ENCODE data around the gene FAM163A.

FAM163A gene

GRCh38 chr1:179750630-179751029 is 7.5 kb downstream of the FAM163A start:
- no peak overlapping the region for H3K27ac ChIP-seq
- no peak overlapping the region for H2AFZ ChIP-seq
- H3K9ac ChIP-seq = no peak overlapping the region
- no peak overlapping the region for H3K4me3 ChIP-seq (ENCODE audit: low read depth, low read length)
- no peak overlapping the region for H3K4me2 ChIP-seq (ENCODE audit: low read length)
- no peaks in the 10 kb centered on the region for H3K79me2 ChIP-seq
- no peaks in the 10 kb centered on the region for H3K9me3 ChIP-seq (ENCODE audit: control insufficient read depth, low read length)
- no peaks in the 10 kb centered on the region for H3K36me3 ChIP-seq (ENCODE audit: control insufficient read depth, insufficient read depth, low read length)
- no peak for TF ChIP-seq CTCF (IDR thresholded peaks at IDR 0.05)
- H3K27me3 ChIP-seq (ENCODE audit: control insufficient read depth, insufficient read depth, low read length) = no peaks in the 10 kb centered on the region
- H3K4me1 ChIP-seq = peaks cover 17% of the 10 kb centered on the region

GRCh38 chr1:179753061-179753460 is 10.0 kb downstream of the FAM163A start:
- Histone ChIP-seq H3K27ac (peak overlapping the region; percentile 57), H3K27me3 (ENCODE audit: control insufficient read depth, insufficient read depth, low read length) (no peaks in the 10 kb centered on the region), H3K4me3 (ENCODE audit: low read depth, low read length) (no peak overlapping the region), H3K9me3 (ENCODE audit: control insufficient read depth, low read length) (no peaks in the 10 kb centered on the region), H3K4me2 (ENCODE audit: low read length) (no peak overlapping the region), H3K36me3 (ENCODE audit: control insufficient read depth, insufficient read depth, low read length) (no peaks in the 10 kb centered on the region), H3K9ac (no peak overlapping the region), H2AFZ (no peak overlapping the region), H3K4me1 (peaks cover 17% of the 10 kb centered on the region), H3K79me2 (no peaks in the 10 kb centered on the region)
- no peak for TF ChIP-seq CTCF (IDR thresholded peaks at IDR 0.05)

- H2AFZ ChIP-seq = no peak overlapping the region
- no peak overlapping the region for H3K4me3 ChIP-seq (ENCODE audit: low read depth, low read length)
- TF ChIP-seq CTCF (IDR thresholded peaks at IDR 0.05) = no peak
- no peaks in the 10 kb centered on the region for H3K9me3 ChIP-seq (ENCODE audit: control insufficient read depth, low read length)
- H3K27ac ChIP-seq = peak overlapping the region; percentile 57
- no peak overlapping the region for H3K9ac ChIP-seq
- no peaks in the 10 kb centered on the region for H3K27me3 ChIP-seq (ENCODE audit: control insufficient read depth, insufficient read depth, low read length)
- H3K79me2 ChIP-seq = no peaks in the 10 kb centered on the region
- no peaks in the 10 kb centered on the region for H3K36me3 ChIP-seq (ENCODE audit: control insufficient read depth, insufficient read depth, low read length)
- peaks cover 17% of the 10 kb centered on the region for H3K4me1 ChIP-seq
- H3K4me2 ChIP-seq (ENCODE audit: low read length) = no peak overlapping the region
Observed at GRCh38 chr1:179754041-179754624, 11.0 kb downstream of the FAM163A start.

- no peak overlapping the region for H3K9ac ChIP-seq
- H3K36me3 ChIP-seq (ENCODE audit: control insufficient read depth, insufficient read depth, low read length) = no peaks in the 10 kb centered on the region
- no peaks in the 10 kb centered on the region for H3K9me3 ChIP-seq (ENCODE audit: control insufficient read depth, low read length)
- H3K79me2 ChIP-seq = no peaks in the 10 kb centered on the region
- H3K27me3 ChIP-seq (ENCODE audit: control insufficient read depth, insufficient read depth, low read length) = no peaks in the 10 kb centered on the region
- no peak overlapping the region for H3K27ac ChIP-seq
- TF ChIP-seq CTCF (IDR thresholded peaks at IDR 0.05) = no peak
- no peak overlapping the region for H3K4me2 ChIP-seq (ENCODE audit: low read length)
- H3K4me3 ChIP-seq (ENCODE audit: low read depth, low read length) = no peak overlapping the region
- peaks cover 17% of the 10 kb centered on the region for H3K4me1 ChIP-seq
- no peak overlapping the region for H2AFZ ChIP-seq
Observed at GRCh38 chr1:179757933-179758332, 14.8 kb downstream of the FAM163A start.

- Histone ChIP-seq H3K36me3 (ENCODE audit: control insufficient read depth, insufficient read depth, low read length) (no peaks in the 10 kb centered on the region), H3K4me2 (ENCODE audit: low read length) (no peak overlapping the region), H3K27ac (no peak overlapping the region), H3K4me3 (ENCODE audit: low read depth, low read length) (no peak overlapping the region), H3K79me2 (no peaks in the 10 kb centered on the region), H3K9me3 (ENCODE audit: control insufficient read depth, low read length) (no peaks in the 10 kb centered on the region), H3K9ac (no peak overlapping the region), H3K27me3 (ENCODE audit: control insufficient read depth, insufficient read depth, low read length) (no peaks in the 10 kb centered on the region), H2AFZ (no peak overlapping the region), H3K4me1 (no peaks in the 10 kb centered on the region)
- TF ChIP-seq CTCF (IDR thresholded peaks at IDR 0.05) = no peak
Observed at GRCh38 chr1:179760521-179760920, 17.4 kb downstream of the FAM163A start.
